ENCODE data around the gene ZBTB4. TPM values are rescaled to one million over a fixed set of nuclear protein-coding genes. Genes with fewer than 3 reads are reported as not detected.
"Not testable (repeated sequence)": the region's sequence is repeated elsewhere in the genome, so short reads cannot be mapped to it uniquely, and the experiment has no call there.

The ZBTB4 gene
- total RNA-seq, 2 experiments from 2014 or later: 3.5 to 3.9 TPM

- CTCF ChIA-PET (ENCODE audit: unreplicated experiment): interaction anchor here (0.6 to 1.0 kb wide), 4 partner anchors 43 to 242 kb away, joined by 3 to 5 read pairs (median 4); partner anchors contain the start of gene GABARAP
- H3K79me2 ChIP-seq (ENCODE audit: insufficient read depth, low read depth, low read length): peaks cover 46% of the 10 kb centered on the region
These were observed 4.9 kb upstream of the ZBTB4 start, which contains the start of gene POLR2A for GRCh38 chr17:7484067-7484918. Gene POLR2A, plus strand, starts transcription at chr17:7484366.

GRCh38 chr17:7483255-7484066 lies 4.0 kb upstream of the ZBTB4 start:
- Histone ChIP-seq H3K36me3 (ENCODE audit: insufficient read depth, low read length) (peaks cover 23% of the 10 kb centered on the region), H3K4me1 (ENCODE audit: insufficient read depth, low read length, poor library complexity, severe bottlenecking) (peaks cover 38% of the 10 kb centered on the region), H3K79me2 (ENCODE audit: insufficient read depth, low read depth, low read length) (peaks cover 37% of the 10 kb centered on the region), H4K20me1 (ENCODE audit: insufficient read depth, low read length) (peaks cover 20% of the 10 kb centered on the region), H3K4me3 (ENCODE audit: low read depth, low read length, poor library complexity, severe bottlenecking) (peak overlapping the region; percentile 89), H3K9me2 (ENCODE audit: insufficient read depth, low read length) (no peaks in the 10 kb centered on the region), H2AFZ (ENCODE audit: low read length) (peak overlapping the region; percentile 95), H3K4me2 (ENCODE audit: low read length) (peak overlapping the region; percentile 99), H3K27ac (ENCODE audit: low read depth, low read length, poor library complexity, severe bottlenecking) (peak overlapping the region; percentile 90), H3K9me3 (ENCODE audit: low read length) (no peaks in the 10 kb centered on the region)
- DNase-seq (ENCODE audit: low spot score): peak; percentile 97
- CTCF ChIA-PET (ENCODE audit: unreplicated experiment): interaction anchor here (0.6 kb wide), 3 partner anchors 42 to 241 kb away, joined by 3 to 4 read pairs (median 4); partner anchors contain the start of gene GABARAP
- intact Hi-C loops (cut with micrococcal nuclease; ENCODE audit: unreplicated experiment): loop anchor here (1.0 to 5.0 kb wide), 8 partner anchors 28 to 359 kb away; partner anchors contain the start of genes CTDNEP1, ELP5, KCTD11 and PHF23
- POLR2A ChIA-PET: interaction anchor here (0.9 kb wide), 1 partner anchor 7 kb away, joined by 3 read pairs; no protein-coding TSS in a partner anchor
- TSS peak; percentile 91 for BruUV-seq (replicated peaks)
- no peak for TF ChIP-seq EZH2phosphoT487 (IDR thresholded peaks at IDR 0.05; ENCODE audit: borderline replicate concordance, low read depth, low read length)
- TF ChIP-seq CTCF (conservative IDR thresholded peaks at IDR 0.05; ENCODE audit: low read length): 0 out of 2 replicates have a peak, but pooled peaks have one; percentile 20

More at GRCh38 chr17:7484067-7484918, 4.9 kb upstream of the ZBTB4 start, which contains the start of gene POLR2A:
- Histone ChIP-seq H4K20me1 (ENCODE audit: insufficient read depth, low read length) (peaks cover 20% of the 10 kb centered on the region), H3K4me2 (ENCODE audit: low read length) (peak within 1 kb of the TSS; percentile 99), H3K4me3 (ENCODE audit: low read depth, low read length, poor library complexity, severe bottlenecking) (peak within 1 kb of the TSS; percentile 89), H3K9me3 (ENCODE audit: low read length) (no peaks in the 10 kb centered on the region), H2AFZ (ENCODE audit: low read length) (peak within 1 kb of the TSS; percentile 95), H3K9me2 (ENCODE audit: insufficient read depth, low read length) (no peaks in the 10 kb centered on the region), H3K36me3 (ENCODE audit: insufficient read depth, low read length) (peaks cover 30% of the 10 kb centered on the region), H3K4me1 (ENCODE audit: insufficient read depth, low read length, poor library complexity, severe bottlenecking) (peaks cover 38% of the 10 kb centered on the region), H3K27ac (ENCODE audit: low read depth, low read length, poor library complexity, severe bottlenecking) (peak within 1 kb of the TSS; percentile 90)
- BruUV-seq (replicated peaks): no TSS peak
- TF ChIP-seq CTCF (conservative IDR thresholded peaks at IDR 0.05; ENCODE audit: low read length): no peak
- no peak for TF ChIP-seq EZH2phosphoT487 (IDR thresholded peaks at IDR 0.05; ENCODE audit: borderline replicate concordance, low read depth, low read length)
- POLR2A ChIA-PET: interaction anchor here (0.9 kb wide), 1 partner anchor 8 kb away, joined by 3 read pairs; no protein-coding TSS in a partner anchor
- intact Hi-C loops (cut with micrococcal nuclease; ENCODE audit: unreplicated experiment): loop anchor here (1.0 to 5.0 kb wide), 8 partner anchors 29 to 358 kb away; partner anchors contain the start of genes CTDNEP1, ELP5, KCTD11 and PHF23
- peak; percentile 98 for DNase-seq (ENCODE audit: low spot score)

GRCh38 chr17:7482742-7483088 lies 3.3 kb upstream of the ZBTB4 start:
- Histone ChIP-seq H2AFZ (ENCODE audit: low read length) (peak overlapping the region; percentile 95; the same call in 1 of the 2 replicates), H3K79me2 (ENCODE audit: insufficient read depth, low read depth, low read length) (peaks cover 30% of the 10 kb centered on the region), H3K4me1 (ENCODE audit: insufficient read depth, low read length, poor library complexity, severe bottlenecking) (peaks cover 34% of the 10 kb centered on the region), H3K36me3 (ENCODE audit: insufficient read depth, low read length) (peaks cover 21% of the 10 kb centered on the region), H3K4me3 (ENCODE audit: low read depth, low read length, poor library complexity, severe bottlenecking) (peak overlapping the region; percentile 89), H4K20me1 (ENCODE audit: insufficient read depth, low read length) (peaks cover 19% of the 10 kb centered on the region), H3K27ac (ENCODE audit: low read depth, low read length, poor library complexity, severe bottlenecking) (peak overlapping the region; percentile 90), H3K4me2 (ENCODE audit: low read length) (peak overlapping the region; percentile 99)
- DNase-seq (ENCODE audit: low spot score); BruUV-seq (replicated peaks); H3K9me2 ChIP-seq (ENCODE audit: insufficient read depth, low read length); POLR2A ChIA-PET; H3K9me3 ChIP-seq (ENCODE audit: low read length): not testable (repeated sequence)
- intact Hi-C loops (cut with micrococcal nuclease; ENCODE audit: unreplicated experiment): loop anchor here (5.0 kb wide), 3 partner anchors 230 to 360 kb away; partner anchors contain the start of genes CTDNEP1, ELP5 and PHF23
- CTCF ChIA-PET (ENCODE audit: unreplicated experiment): interaction anchor here (0.6 kb wide), 1 partner anchor 77 kb away, joined by 3 read pairs; no protein-coding TSS in a partner anchor
